Osteoblast (primary cell): Measurements from ENCODE around the gene RAPSN. TPM values are rescaled to one million over a fixed set of nuclear protein-coding genes. Genes with fewer than 3 reads are reported as not detected.

ENCODE experiments used
- DNase-seq: peaks from one replicate; pipeline ENCODE4 v3.0.0; 2011; ENCODE audit warnings: low spot score, mixed read lengths; ENCODE audit not compliant: insufficient read length; ENCODE audit errors: missing footprints
- H2AFZ ChIP-seq: 2 replicates; pipeline ENCODE4 v1.6.0; 2011; ENCODE audit warnings: mild to moderate bottlenecking, low read length
- H3K27ac ChIP-seq: 2 replicates; pipeline ENCODE4 v1.5.1; 2011; ENCODE audit warnings: mild to moderate bottlenecking, low read depth, low read length, moderate library complexity
- H3K27me3 ChIP-seq: 2 replicates; pipeline ENCODE4 v1.6.0; 2012; ENCODE audit warnings: mild to moderate bottlenecking, control low read depth, inconsistent platforms, low read length, moderate library complexity; ENCODE audit not compliant: insufficient read depth
- H3K36me3 ChIP-seq: 2 replicates; pipeline ENCODE4 v1.5.1; 2011; ENCODE audit warnings: mild to moderate bottlenecking, low read length, control low read depth, moderate library complexity; ENCODE audit not compliant: insufficient read depth
- H3K4me1 ChIP-seq: 2 replicates; pipeline ENCODE4 v1.5.1; 2011; ENCODE audit warnings: mild to moderate bottlenecking, low read length, control low read depth, moderate library complexity; ENCODE audit not compliant: insufficient read depth
- H3K4me2 ChIP-seq: 2 replicates; pipeline ENCODE4 v1.6.0; 2011; ENCODE audit warnings: mild to moderate bottlenecking, low read length; ENCODE audit not compliant: insufficient read depth
- H3K4me3 ChIP-seq: fragments of 200-600 bp; sonication (generic); 3 replicates; pipeline ENCODE4 v1.5.1; 2012; ENCODE audit warnings: mild to moderate bottlenecking, low read length, inconsistent platforms; ENCODE audit not compliant: insufficient read depth
- H3K79me2 ChIP-seq: 2 replicates; pipeline ENCODE4 v1.6.0; 2012; ENCODE audit warnings: mild to moderate bottlenecking, low read length, control low read depth, inconsistent platforms; ENCODE audit not compliant: insufficient read depth
- H3K9me3 ChIP-seq: 2 replicates; pipeline ENCODE4 v1.5.1; 2011; ENCODE audit warnings: low read depth, low read length, control low read depth
- H4K20me1 ChIP-seq: 2 replicates; pipeline ENCODE4 v1.6.0; 2012; ENCODE audit warnings: mild to moderate bottlenecking, low read length, control low read depth; ENCODE audit not compliant: insufficient read depth
- CTCF ChIP-seq: IDR thresholded peaks from 2 replicates; pipeline ENCODE4 v1.5.1; 2011; ENCODE audit warnings: mild to moderate bottlenecking, low read depth, low read length, moderate library complexity; ENCODE audit errors: extremely low read depth
- total RNA-seq: library from RNA; depleted of rRNA; stranded (reverse); fragments of >200 nt; gene quantifications from 2 replicates; pipeline ENCODE4 v1.2.3, GENCODE V29; 2012

RAPSN gene
- total RNA-seq, 1 donor, result 0.36 TPM

- H2AFZ ChIP-seq, result peak overlapping the region; percentile 97
- peaks cover 14% of the 10 kb centered on the region for H3K4me1 ChIP-seq
- DNase-seq, result peak; percentile 58
- no peaks in the 10 kb centered on the region for H3K9me3 ChIP-seq
- H3K27ac ChIP-seq, result peak overlapping the region; percentile 99
- H4K20me1 ChIP-seq, result no peaks in the 10 kb centered on the region
- TF ChIP-seq CTCF, result no peak
- H3K4me3 ChIP-seq, result peak overlapping the region; percentile 99
- no peaks in the 10 kb centered on the region for H3K27me3 ChIP-seq
- peaks cover 37% of the 10 kb centered on the region for H3K36me3 ChIP-seq
- H3K4me2 ChIP-seq, result peak overlapping the region; percentile 98
- peaks cover 26% of the 10 kb centered on the region for H3K79me2 ChIP-seq
These were observed 23.3 kb downstream of the RAPSN start for GRCh38 chr11:47425611-47426010.

- TF ChIP-seq CTCF, result no peak
These were observed 30.3 kb downstream of the RAPSN start for GRCh38 chr11:47418454-47419259.

GRCh38 chr11:47417712-47418111 is 31.2 kb downstream of the RAPSN start:
- Histone ChIP-seq H4K20me1 (peaks cover 12% of the 10 kb centered on the region), H3K4me1 (peaks cover 31% of the 10 kb centered on the region), H3K36me3 (peaks cover 71% of the 10 kb centered on the region), H3K4me2 (no peak overlapping the region), H3K9me3 (no peaks in the 10 kb centered on the region), H3K4me3 (no peak overlapping the region), H3K27me3 (no peaks in the 10 kb centered on the region), H3K79me2 (peaks cover 3% of the 10 kb centered on the region), H3K27ac (no peak overlapping the region), H2AFZ (no peak overlapping the region)
- DNase-seq, result no peak
- TF ChIP-seq CTCF, result no peak

More at GRCh38 chr11:47418454-47419259, 30.3 kb downstream of the RAPSN start:
- peaks cover 10% of the 10 kb centered on the region for H4K20me1 ChIP-seq
- H3K36me3 ChIP-seq, result peaks cover 75% of the 10 kb centered on the region
- H3K27ac ChIP-seq, result peak overlapping the region; percentile 33
- peaks cover 27% of the 10 kb centered on the region for H3K4me1 ChIP-seq
- H3K4me2 ChIP-seq, result no peak overlapping the region
- H2AFZ ChIP-seq, result no peak overlapping the region
- peaks cover 3% of the 10 kb centered on the region for H3K79me2 ChIP-seq
- no peaks in the 10 kb centered on the region for H3K27me3 ChIP-seq
- H3K9me3 ChIP-seq, result no peaks in the 10 kb centered on the region
- no peak overlapping the region for H3K4me3 ChIP-seq
- DNase-seq, result peak; percentile 85

- Histone ChIP-seq H3K4me2 (no peak overlapping the region), H2AFZ (no peak overlapping the region), H3K27ac (peak overlapping the region; percentile 72), H3K9me3 (no peaks in the 10 kb centered on the region), H3K4me1 (peaks cover 33% of the 10 kb centered on the region), H3K27me3 (no peaks in the 10 kb centered on the region), H3K36me3 (peaks cover 69% of the 10 kb centered on the region), H3K79me2 (peaks cover 16% of the 10 kb centered on the region), H3K4me3 (no peak overlapping the region), H4K20me1 (peaks cover 19% of the 10 kb centered on the region)
- no peak for TF ChIP-seq CTCF
- peak; percentile 98 for DNase-seq
These were observed 32.9 kb downstream of the RAPSN start for GRCh38 chr11:47415949-47416472.
